GM23248 (cell line): ENCODE measurements around the gene ZNF10. TPM values are rescaled to one million over a fixed set of nuclear protein-coding genes. Genes with fewer than 3 reads are reported as not detected.

Experiments used
- DNase-seq: peaks from one replicate; pipeline ENCODE4 v3.0.0-alpha.2; 2015
- H2AFZ ChIP-seq: fragments of 200-600 bp; sonication (generic); 2 replicates; pipeline ENCODE4 v1.6.1; 2016; ENCODE audit warnings: antibody characterized with exemption
- H3F3A ChIP-seq: fragments of 200-600 bp; sonication (generic); 2 replicates; pipeline ENCODE4 v1.6.1; 2016; ENCODE audit warnings: mild to moderate bottlenecking, antibody characterized with exemption, mixed run types; ENCODE audit not compliant: insufficient read depth
- H3K27ac ChIP-seq: fragments of 200-600 bp; sonication (generic); 2 replicates; pipeline ENCODE4 v1.5.1; 2016; ENCODE audit warnings: mild to moderate bottlenecking
- H3K27me3 ChIP-seq: fragments of 200-600 bp; sonication (generic); replicated peaks from 2 replicates; pipeline ENCODE4 v1.6.1; 2016; ENCODE audit warnings: mild to moderate bottlenecking; ENCODE audit not compliant: insufficient read depth
- H3K36me3 ChIP-seq: fragments of 200-600 bp; sonication (generic); 2 replicates; pipeline ENCODE4 v1.6.1; 2016; ENCODE audit warnings: low read depth, mild to moderate bottlenecking
- H3K4me1 ChIP-seq: fragments of 200-600 bp; sonication (generic); 2 replicates; pipeline ENCODE4 v1.6.1; 2016; ENCODE audit warnings: mild to moderate bottlenecking; ENCODE audit not compliant: insufficient read depth
- H3K4me2 ChIP-seq: fragments of 200-600 bp; sonication (generic); one replicate; pipeline ENCODE4 v1.6.1; 2016; ENCODE audit warnings: mild to moderate bottlenecking; ENCODE audit not compliant: unreplicated experiment
- H3K4me3 ChIP-seq: fragments of 200-600 bp; sonication (generic); 2 replicates; pipeline ENCODE4 v1.5.1; 2016; ENCODE audit warnings: mild to moderate bottlenecking
- H3K79me2 ChIP-seq: fragments of 200-600 bp; sonication (generic); 2 replicates; pipeline ENCODE4 v1.6.1; 2016; ENCODE audit warnings: mild to moderate bottlenecking; ENCODE audit not compliant: insufficient read depth
- H3K9ac ChIP-seq: fragments of 200-600 bp; sonication (generic); 2 replicates; pipeline ENCODE4 v1.6.1; 2016; ENCODE audit warnings: mild to moderate bottlenecking
- H3K9me2 ChIP-seq: fragments of 200-600 bp; sonication (generic); 2 replicates; pipeline ENCODE4 v1.6.1; 2016; ENCODE audit warnings: mixed run types, mild to moderate bottlenecking, moderate library complexity; ENCODE audit not compliant: insufficient read depth
- H3K9me3 ChIP-seq: fragments of 200-600 bp; sonication (generic); one replicate; pipeline ENCODE4 v1.6.1; 2017; ENCODE audit warnings: low read depth
- H4K20me1 ChIP-seq: fragments of 200-600 bp; sonication (generic); 2 replicates; pipeline ENCODE4 v1.6.0; 2016; ENCODE audit not compliant: insufficient read depth
- EZH2 ChIP-seq: fragments of 200-600 bp; sonication (generic); IDR thresholded peaks from 2 replicates; pipeline ENCODE4 v1.6.1; 2018; ENCODE audit warnings: antibody characterized with exemption, mild to moderate bottlenecking; ENCODE audit not compliant: insufficient read depth, poor library complexity, severe bottlenecking
- EZH2phosphoT487 ChIP-seq: fragments of 200-600 bp; sonication (generic); IDR thresholded peaks from 2 replicates; pipeline ENCODE4 v1.6.1; 2018; ENCODE audit warnings: antibody characterized with exemption, moderate library complexity, mild to moderate bottlenecking, low read depth; ENCODE audit not compliant: insufficient read depth
- WGBS, 2 experiments: methylation state at CpG; one replicate each; pipeline ENCODE4 v1.1.6; 2015 to 2017; ENCODE audit warnings: low lambda C conversion rate in 2 of 2, low coverage in 1 of 2; ENCODE audit errors: missing lambda C conversion rate in 2 of 2; 5-methylcytosine and 5-hydroxymethylcytosine counted together
- in situ Hi-C: fragments of 300-500 bp; cut with MboI; formaldehyde crosslinking; loops from 2 replicates; pipeline ENCODE4 v1.15.0; 2020
- polyA plus RNA-seq: library from polyadenylated mRNA; unstranded; fragments of >200 nt; fragmentation: Nextera tagmentation; extraction: Ambion mirVana; gene quantifications from 2 replicates; pipeline ENCODE4 v1.2.1, GENCODE V29; 2016
- total RNA-seq: library from RNA; depleted of rRNA; stranded (reverse); fragments of >200 nt; shearing (Covaris generic); gene quantifications from 2 replicates; pipeline ENCODE4 v1.2.3, GENCODE V29; 2014

ZNF10 gene
- total and polyA plus RNA-seq, 2 experiments from 2014 or later, result 3.6 to 5.9 TPM

DNA sequence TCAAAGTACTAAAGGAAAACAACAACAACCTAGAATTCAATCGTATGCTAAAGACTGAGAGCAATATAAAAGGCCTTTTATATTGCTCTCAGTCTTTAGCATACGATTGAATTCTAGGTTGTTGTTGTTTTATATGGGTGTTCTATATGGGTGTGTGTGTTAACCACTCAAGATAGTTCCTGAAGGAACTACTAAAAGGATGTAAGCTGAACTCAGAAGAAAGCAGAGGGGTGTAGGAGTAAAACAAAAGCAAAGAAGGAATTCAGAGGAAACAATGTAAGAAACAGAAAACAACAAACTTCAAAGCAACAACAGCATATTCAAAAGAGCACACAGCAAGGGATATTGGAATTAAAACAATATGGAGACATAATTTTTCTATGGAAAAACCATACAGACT lies 5.8 kb upstream of the ZNF10 start:
- H3K9me2 ChIP-seq, result no peaks in the 10 kb centered on the region
- H3K4me2 ChIP-seq, result no peak overlapping the region
- H3K4me3 ChIP-seq, result no peak overlapping the region
- H3K79me2 ChIP-seq, result peaks cover 25% of the 10 kb centered on the region
- no peaks in the 10 kb centered on the region for H4K20me1 ChIP-seq
- H3K4me1 ChIP-seq, result no peaks in the 10 kb centered on the region
- no peak overlapping the region for H2AFZ ChIP-seq
- TF ChIP-seq EZH2phosphoT487, result no peak
- TF ChIP-seq EZH2, result no peak
- 70 to 74% methylated on average over 2 of the region's 2 CpGs for WGBS, 2 experiments
- no peak overlapping the region for H3K27ac ChIP-seq
- peaks cover 46% of the 10 kb centered on the region for H3K36me3 ChIP-seq
- H3K9me3 ChIP-seq, result peaks cover 4% of the 10 kb centered on the region
- in situ Hi-C loops, result no loop called here
- no peaks in the 10 kb centered on the region for H3F3A ChIP-seq
- DNase-seq, result no peak
- no peaks in the 10 kb centered on the region for H3K27me3 ChIP-seq
- H3K9ac ChIP-seq, result no peak overlapping the region

DNA sequence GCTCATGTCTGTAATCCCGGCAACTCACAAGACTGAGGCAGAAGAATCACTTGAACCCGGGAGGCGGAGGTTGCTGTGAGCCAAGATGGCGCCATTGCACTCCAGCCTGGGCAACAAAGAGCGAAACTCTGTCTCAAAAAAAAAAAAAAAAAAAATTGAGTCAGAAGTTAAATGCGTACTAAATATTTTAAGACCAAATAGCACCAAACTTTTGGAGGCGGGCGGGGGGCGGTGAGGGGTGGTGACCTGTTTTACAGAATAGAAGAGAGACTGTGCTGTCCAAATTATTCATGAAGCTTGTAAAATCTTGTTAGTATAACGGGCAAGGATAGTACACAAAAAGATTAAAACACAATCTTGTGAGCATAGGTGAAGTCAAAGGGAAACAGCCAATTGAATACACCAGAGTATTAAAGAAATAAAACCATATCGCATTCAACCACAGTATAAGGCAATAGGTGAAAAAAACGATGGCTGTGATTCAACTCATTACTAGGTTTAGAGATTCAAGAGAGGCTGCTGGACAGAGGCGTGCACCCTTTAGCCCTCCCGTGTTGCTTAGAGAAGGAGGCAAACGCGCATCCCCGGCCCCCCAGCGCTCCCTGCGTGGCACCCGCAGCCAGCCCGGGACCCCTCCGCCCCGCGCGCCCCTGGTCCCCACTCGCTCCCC lies 924 bp upstream of the ZNF10 start:
- no peaks in the 10 kb centered on the region for H3K9me3 ChIP-seq
- TF ChIP-seq EZH2phosphoT487 (no peak), EZH2 (no peak)
- peaks cover 13% of the 10 kb centered on the region for H3K36me3 ChIP-seq
- no peaks in the 10 kb centered on the region for H3K9me2 ChIP-seq
- peak overlapping the region; percentile 99 for H2AFZ ChIP-seq
- H3K79me2 ChIP-seq, result peaks cover 21% of the 10 kb centered on the region
- peak overlapping the region; percentile 95 for H3K4me3 ChIP-seq
- no peaks in the 10 kb centered on the region for H3K27me3 ChIP-seq
- H3K9ac ChIP-seq, result peak overlapping the region; percentile 96
- 31 to 50% methylated on average over 15 to 26 of the region's 26 CpGs for WGBS, 2 experiments
- no peaks in the 10 kb centered on the region for H3K4me1 ChIP-seq
- no peaks in the 10 kb centered on the region for H3F3A ChIP-seq
- DNase-seq, result peak; percentile 74
- H3K27ac ChIP-seq, result peak overlapping the region; percentile 98
- H4K20me1 ChIP-seq, result no peaks in the 10 kb centered on the region
- in situ Hi-C loops, result no loop called here
- peak overlapping the region; percentile 74 for H3K4me2 ChIP-seq

DNA sequence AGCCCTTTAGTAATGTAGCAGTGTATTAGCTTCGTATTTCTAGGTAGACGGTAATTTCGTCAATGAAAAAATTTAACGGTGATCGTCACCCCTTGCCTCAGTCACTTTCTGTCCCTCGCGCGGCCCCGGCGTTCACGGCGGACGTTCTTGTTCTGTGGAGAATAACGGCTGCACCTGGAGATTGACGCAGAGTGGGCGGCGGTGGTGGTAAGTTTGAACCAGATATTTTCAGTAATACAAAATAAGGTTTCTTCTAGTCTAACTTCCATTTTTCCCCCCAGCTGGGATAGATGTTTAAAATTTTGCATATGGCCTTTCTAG lies 341 bp downstream of the ZNF10 start:
- peak; percentile 57 for DNase-seq
- in situ Hi-C loops, result no loop called here
- no peaks in the 10 kb centered on the region for H3K27me3 ChIP-seq
- peak overlapping the region; percentile 98 for H3K27ac ChIP-seq
- no peaks in the 10 kb centered on the region for H4K20me1 ChIP-seq
- no peaks in the 10 kb centered on the region for H3F3A ChIP-seq
- peak overlapping the region; percentile 95 for H3K4me3 ChIP-seq
- TF ChIP-seq EZH2phosphoT487, result no peak
- TF ChIP-seq EZH2, result no peak
- peaks cover 9% of the 10 kb centered on the region; the same call in 1 of the 2 replicates for H3K36me3 ChIP-seq
- H3K4me1 ChIP-seq, result no peaks in the 10 kb centered on the region
- 4 to 5% methylated on average over 17 of the region's 17 CpGs for WGBS, 2 experiments
- H3K4me2 ChIP-seq, result peak overlapping the region; percentile 83
- peak overlapping the region; percentile 99 for H2AFZ ChIP-seq
- H3K9me2 ChIP-seq, result no peaks in the 10 kb centered on the region
- peaks cover 21% of the 10 kb centered on the region for H3K79me2 ChIP-seq
- peak overlapping the region; percentile 96 for H3K9ac ChIP-seq
- no peaks in the 10 kb centered on the region for H3K9me3 ChIP-seq

DNA sequence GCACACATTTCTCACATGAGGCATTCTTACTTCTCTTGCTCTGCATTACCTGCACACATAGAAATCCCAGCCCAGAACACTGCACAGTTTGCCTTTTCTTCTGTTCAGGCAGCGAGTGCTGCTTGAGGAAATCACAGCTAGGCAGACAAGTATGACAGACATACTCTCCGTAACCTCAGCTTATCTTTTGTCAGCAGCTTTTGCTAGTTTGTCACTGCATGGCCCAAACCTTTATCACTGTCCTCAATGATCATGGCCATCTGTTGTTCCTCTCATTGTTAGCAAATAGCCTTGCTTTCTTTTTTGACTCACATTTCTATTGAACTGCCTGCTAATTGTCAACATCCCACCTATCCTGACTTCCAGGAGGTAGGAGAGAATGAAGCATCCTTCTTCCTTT lies 5.3 kb downstream of the ZNF10 start:
- H3K36me3 ChIP-seq, result peaks cover 14% of the 10 kb centered on the region
- no peak overlapping the region for H3K27ac ChIP-seq
- no peaks in the 10 kb centered on the region for H3K27me3 ChIP-seq
- no peaks in the 10 kb centered on the region for H3K9me3 ChIP-seq
- no peak overlapping the region for H3K4me3 ChIP-seq
- DNase-seq, result no peak
- H3K4me2 ChIP-seq, result no peak overlapping the region
- 93% methylated on average over 2 of the region's 2 CpGs for WGBS, 2 experiments
- no peaks in the 10 kb centered on the region for H4K20me1 ChIP-seq
- no peak overlapping the region for H3K9ac ChIP-seq
- TF ChIP-seq EZH2, result no peak
- no peaks in the 10 kb centered on the region for H3K9me2 ChIP-seq
- H3K79me2 ChIP-seq, result peaks cover 5% of the 10 kb centered on the region; the same call in 1 of the 2 replicates
- H3K4me1 ChIP-seq, result no peaks in the 10 kb centered on the region
- in situ Hi-C loops, result no loop called here
- no peak overlapping the region for H2AFZ ChIP-seq
- no peaks in the 10 kb centered on the region for H3F3A ChIP-seq
